NCI-H2029 (cell line): ENCODE results near the gene DDX56.
"Not testable (repeated sequence)": the region's sequence is repeated elsewhere in the genome, so short reads cannot be mapped to it uniquely, and the experiment has no call there.

ENCODE experiments used
- DNase-seq: peaks from one replicate; lab custom pipeline; 2025; lab: John Stamatoyannopoulos, UW

Gene DDX56

GRCh38 chr7:44573464-44574286 lies at the start of gene DDX56:
Gene DDX56, minus strand, starts transcription at chr7:44573908. Its CDS starts 13 bp downstream, at chr7:44573895.
- peak; percentile 94 for DNase-seq

- no peak for DNase-seq
These were observed 48.8 kb upstream of the DDX56 start for GRCh38 chr7:44622342-44623151.

- no peak for DNase-seq
These were observed 48.0 kb upstream of the DDX56 start for GRCh38 chr7:44621750-44622103.

GRCh38 chr7:44621034-44621749 lies 47.5 kb upstream of the DDX56 start:
- no peak for DNase-seq

- DNase-seq: peak; percentile 58
These were observed 45.0 kb upstream of the DDX56 start for GRCh38 chr7:44618753-44619152.

GRCh38 chr7:44618045-44618444 lies 44.3 kb upstream of the DDX56 start:
- DNase-seq: no peak

- no peak for DNase-seq
These were observed 43.6 kb upstream of the DDX56 start for GRCh38 chr7:44617225-44617890.

GRCh38 chr7:44616545-44616944 lies 42.8 kb upstream of the DDX56 start:
- no peak for DNase-seq

GRCh38 chr7:44615793-44616192 lies 42.1 kb upstream of the DDX56 start:
- no peak for DNase-seq

GRCh38 chr7:44615149-44615611 lies 41.5 kb upstream of the DDX56 start:
- no peak for DNase-seq

GRCh38 chr7:44609829-44610228 lies 36.1 kb upstream of the DDX56 start:
- no peak for DNase-seq

- no peak for DNase-seq
These were observed 35.4 kb upstream of the DDX56 start for GRCh38 chr7:44608916-44609648.

GRCh38 chr7:44607141-44608068 lies 33.7 kb upstream of the DDX56 start:
- no peak for DNase-seq

GRCh38 chr7:44606341-44607140 lies 32.8 kb upstream of the DDX56 start, which contains the start of gene OGDH:
Gene OGDH, plus strand, starts transcription at chr7:44606627. Its CDS starts 17,717 bp downstream, at chr7:44624344.
- DNase-seq: peak; percentile 97

GRCh38 chr7:44604941-44605340 lies 31.2 kb upstream of the DDX56 start:
- no peak for DNase-seq

GRCh38 chr7:44603193-44603592 lies 29.5 kb upstream of the DDX56 start:
- peak; percentile 48 for DNase-seq

GRCh38 chr7:44602576-44602910 lies 28.8 kb upstream of the DDX56 start:
- DNase-seq: no peak

GRCh38 chr7:44599222-44599621 lies 25.5 kb upstream of the DDX56 start:
- DNase-seq: no peak

GRCh38 chr7:44597181-44597580 lies 23.5 kb upstream of the DDX56 start:
- DNase-seq: not testable (repeated sequence)
